HEK293 (cell line): Measurements from ENCODE around the gene FAM120B.

ENCODE experiments used
- CTCF ChIA-PET: fragments of 350-600 bp; formaldehyde crosslinking; extraction: SDS; loops from one replicate; lab custom pipeline; 2021; ENCODE audit warnings: antibody characterized with exemption; lab: Yijun Ruan, JAX
- POLR2A ChIA-PET: fragments of 300-600 bp; formaldehyde crosslinking; extraction: SDS; loops from one replicate; lab custom pipeline; 2020; ENCODE audit warnings: antibody characterized with exemption, inconsistent platforms; lab: Yijun Ruan, JAX
- H3K27ac ChIP-seq: fragments of 200-500 bp; sonication (Bioruptor generic); 2 replicates; pipeline ENCODE4 v1.5.1; 2014; ENCODE audit warnings: low read depth, low read length, control low read depth, inconsistent platforms; ENCODE audit errors: extremely low read depth
- H3K36me3 ChIP-seq, 2 experiments: fragments of 200-500 bp in 1 of 2; sonication (Bioruptor generic) in 1 of 2; 1 replicate in 1 of 2; 2 replicates in 1 of 2; pipeline ENCODE4 v1.5.1; 2014 to 2017; ENCODE audit warnings: inconsistent platforms in 2 of 2, low read length in 2 of 2; ENCODE audit not compliant: control insufficient read depth in 2 of 2, insufficient read depth in 1 of 2
- H3K4me1 ChIP-seq: fragments of 200-500 bp; sonication (Bioruptor generic); 2 replicates; pipeline ENCODE4 v1.5.1; 2014; ENCODE audit warnings: mild to moderate bottlenecking, low read length, inconsistent platforms; ENCODE audit not compliant: control insufficient read depth, insufficient read depth
- H3K4me3 ChIP-seq: 2 replicates; pipeline ENCODE4 v1.5.1; 2011; ENCODE audit warnings: low read depth, mild to moderate bottlenecking, control low read depth, low read length, moderate library complexity
- H3K9me3 ChIP-seq: fragments of 200-500 bp; sonication (Bioruptor generic); 2 replicates; pipeline ENCODE4 v1.5.1; 2014; ENCODE audit warnings: low read depth, low read length, inconsistent platforms; ENCODE audit not compliant: control insufficient read depth, insufficient read depth
- BCL6B ChIP-seq: fragments of 450-650 bp; formaldehyde crosslinking; IDR thresholded peaks from 2 replicates; pipeline ENCODE4 v1.5.1; 2017; ENCODE audit warnings: missing biosample characterization, missing genetic modification characterization
- EGR2 ChIP-seq: fragments of 450-650 bp; formaldehyde crosslinking; IDR thresholded peaks from 2 replicates; pipeline ENCODE4 v1.5.1; 2016; ENCODE audit warnings: low read depth, missing biosample characterization, missing genetic modification characterization
- GLIS2 ChIP-seq: fragments of 450-650 bp; formaldehyde crosslinking; IDR thresholded peaks from 2 replicates; pipeline ENCODE4 v1.5.1; 2016; ENCODE audit warnings: missing biosample characterization, missing genetic modification characterization
- IKZF3 ChIP-seq: fragments of 450-650 bp; IDR thresholded peaks from 2 replicates; pipeline ENCODE4 v1.5.0; 2018; ENCODE audit warnings: missing biosample characterization, mild to moderate bottlenecking, missing genetic modification characterization, moderate library complexity
- KLF1 ChIP-seq: fragments of 450-650 bp; formaldehyde crosslinking; IDR thresholded peaks from 2 replicates; pipeline ENCODE4 v1.5.1; 2016; ENCODE audit warnings: missing biosample characterization, missing genetic modification characterization
- KLF10 ChIP-seq: fragments of 450-650 bp; IDR thresholded peaks from 2 replicates; pipeline ENCODE4 v1.5.1; 2018; ENCODE audit warnings: missing biosample characterization, mild to moderate bottlenecking, missing genetic modification characterization
- KLF9 ChIP-seq: fragments of 450-650 bp; formaldehyde crosslinking; IDR thresholded peaks from 2 replicates; pipeline ENCODE4 v1.5.1; 2016; ENCODE audit warnings: missing biosample characterization, missing genetic modification characterization, low read depth
- SP2 ChIP-seq: fragments of 450-650 bp; formaldehyde crosslinking; IDR thresholded peaks from 2 replicates; pipeline ENCODE4 v1.5.1; 2016; ENCODE audit warnings: missing biosample characterization, missing genetic modification characterization
- ZBTB11 ChIP-seq: fragments of 450-650 bp; formaldehyde crosslinking; conservative IDR thresholded peaks from 2 replicates; pipeline ENCODE4 v1.5.1; 2016; ENCODE audit warnings: low read depth, missing biosample characterization, missing genetic modification characterization
- ZBTB20 ChIP-seq: fragments of 450-650 bp; formaldehyde crosslinking; IDR thresholded peaks from 2 replicates; pipeline ENCODE4 v1.5.1; 2016; ENCODE audit warnings: missing biosample characterization, missing genetic modification characterization
- ZBTB8A ChIP-seq: fragments of 450-650 bp; formaldehyde crosslinking; IDR thresholded peaks from 2 replicates; pipeline ENCODE4 v1.5.1; 2016; ENCODE audit warnings: missing biosample characterization, missing genetic modification characterization
- ZFHX2 ChIP-seq: fragments of 450-650 bp; formaldehyde crosslinking; conservative IDR thresholded peaks from 2 replicates; pipeline ENCODE4 v1.5.1; 2016; ENCODE audit warnings: missing biosample characterization, missing genetic modification characterization
- ZIC2 ChIP-seq: fragments of 450-650 bp; formaldehyde crosslinking; IDR thresholded peaks from 2 replicates; pipeline ENCODE4 v1.5.1; 2016; ENCODE audit warnings: missing biosample characterization, missing genetic modification characterization
- ZNF18 ChIP-seq: fragments of 450-650 bp; formaldehyde crosslinking; IDR thresholded peaks from 2 replicates; pipeline ENCODE4 v1.5.1; 2016; ENCODE audit warnings: missing biosample characterization, missing genetic modification characterization
- ZNF202 ChIP-seq: fragments of 450-650 bp; formaldehyde crosslinking; IDR thresholded peaks from 2 replicates; pipeline ENCODE4 v1.5.1; 2016; ENCODE audit warnings: missing biosample characterization, missing genetic modification characterization, borderline replicate concordance
- ZNF23 ChIP-seq: fragments of 450-650 bp; formaldehyde crosslinking; IDR thresholded peaks from 2 replicates; pipeline ENCODE4 v1.5.1; 2016; ENCODE audit warnings: missing biosample characterization, missing genetic modification characterization, borderline replicate concordance
- ZNF341 ChIP-seq: fragments of 450-650 bp; formaldehyde crosslinking; IDR thresholded peaks from 2 replicates; pipeline ENCODE4; 2016; ENCODE audit warnings: low read depth, missing biosample characterization, missing genetic modification characterization
- ZNF423 ChIP-seq: fragments of 450-650 bp; formaldehyde crosslinking; IDR thresholded peaks from 2 replicates; pipeline ENCODE4 v1.5.1; 2016; ENCODE audit warnings: missing biosample characterization, missing genetic modification characterization
- ZNF560 ChIP-seq: fragments of 450-650 bp; formaldehyde crosslinking; IDR thresholded peaks from 2 replicates; pipeline ENCODE4 v1.5.1; 2017; ENCODE audit warnings: missing biosample characterization, missing genetic modification characterization, borderline replicate concordance
- ZNF561 ChIP-seq: fragments of 450-650 bp; IDR thresholded peaks from 2 replicates; pipeline ENCODE4 v1.5.1; 2018; ENCODE audit warnings: missing biosample characterization, missing genetic modification characterization, borderline replicate concordance
- ZNF596 ChIP-seq: fragments of 450-650 bp; IDR thresholded peaks from 2 replicates; pipeline ENCODE4 v1.5.0; 2018; ENCODE audit warnings: missing biosample characterization, mild to moderate bottlenecking, missing genetic modification characterization, moderate library complexity
- ZNF768 ChIP-seq: fragments of 450-650 bp; formaldehyde crosslinking; IDR thresholded peaks from 2 replicates; pipeline ENCODE4 v1.5.1; 2018; ENCODE audit warnings: missing biosample characterization, mild to moderate bottlenecking, missing genetic modification characterization
- ZSCAN23 ChIP-seq: fragments of 450-650 bp; formaldehyde crosslinking; IDR thresholded peaks from 2 replicates; pipeline ENCODE4 v1.5.1; 2016; ENCODE audit warnings: missing biosample characterization, missing genetic modification characterization
- ZXDB ChIP-seq: fragments of 450-650 bp; formaldehyde crosslinking; IDR thresholded peaks from 2 replicates; pipeline ENCODE4 v1.5.1; 2016; ENCODE audit warnings: missing biosample characterization, missing genetic modification characterization

FAM120B gene

GRCh38 chr6:170288852-170289179 is 17.7 kb upstream of the FAM120B start:
- Histone ChIP-seq H3K9me3 (no peaks in the 10 kb centered on the region), H3K4me1 (no peaks in the 10 kb centered on the region; the same call in 1 of the 2 replicates), H3K4me3 (no peak overlapping the region), H3K36me3 (peaks cover 0 to 51% of the 10 kb centered on the region in 2 experiments; a peak in 2 of 3 replicates), H3K27ac (no peak overlapping the region)
- CTCF ChIA-PET: interaction anchor here (0.6 kb wide), 1 partner anchor 227 kb away, joined by 3 read pairs; no protein-coding TSS in a partner anchor
- TF ChIP-seq ZNF596 (peak; percentile 47; the same call in 1 of the 2 replicates), KLF10 (tag by site-specific recombination) (no peak)
- POLR2A ChIA-PET: interaction anchor here (2.8 kb wide), 1 partner anchor 8 kb away, joined by 20 read pairs; no protein-coding TSS in a partner anchor

GRCh38 chr6:170289180-170289931 is 17.2 kb upstream of the FAM120B start:
- Histone ChIP-seq H3K36me3 (peaks cover 0 to 46% of the 10 kb centered on the region in 2 experiments; a peak in 2 of 3 replicates), H3K27ac (peak overlapping the region; percentile 70; the same call in 1 of the 2 replicates), H3K9me3 (no peaks in the 10 kb centered on the region), H3K4me3 (peak overlapping the region; percentile 57), H3K4me1 (peaks cover 5% of the 10 kb centered on the region)
- CTCF ChIA-PET: interaction anchor here (0.6 kb wide), 1 partner anchor 342 kb away, joined by 3 read pairs; no protein-coding TSS in a partner anchor
- TF ChIP-seq SP2 (tag by site-specific recombination) (0 out of 2 replicates have a peak, but pooled peaks have one; percentile 14), KLF1 (tag by site-specific recombination) (peak; percentile 55), ZNF23 (tag by site-specific recombination) (no peak), KLF9 (tag by site-specific recombination) (peak; percentile 58; the same call in 1 of the 2 replicates), ZBTB8A (no peak), ZNF341 (tag by site-specific recombination) (no peak), ZFHX2 (tag by site-specific recombination) (peak; percentile 20; the same call in 1 of the 2 replicates), EGR2 (tag by site-specific recombination) (peak; percentile 32; the same call in 1 of the 2 replicates)
- POLR2A ChIA-PET: interaction anchor here (0.9 to 2.8 kb wide), 3 partner anchors 9 to 499 kb away, joined by 3 to 20 read pairs (median 11); no protein-coding TSS in a partner anchor

- Histone ChIP-seq H3K4me1 (peaks cover 8% of the 10 kb centered on the region), H3K27ac (peak overlapping the region; percentile 70; the same call in 1 of the 2 replicates), H3K36me3 (peaks cover 0 to 40% of the 10 kb centered on the region in 2 experiments; a peak in 2 of 3 replicates), H3K4me3 (peak overlapping the region; percentile 57), H3K9me3 (no peaks in the 10 kb centered on the region)
- ChIA-PET CTCF (interaction anchor here (0.6 to 3.1 kb wide), 4 partner anchors 165 to 458 kb away, joined by 3 to 13 read pairs (median 4); no protein-coding TSS in a partner anchor), POLR2A (interaction anchor here (0.9 to 2.8 kb wide), 4 partner anchors 10 to 500 kb away, joined by 3 to 20 read pairs (median 9); partner anchors contain the start of gene FAM120B)
- TF ChIP-seq ZNF423 (tag by site-specific recombination): no peak
- no peak for TF ChIP-seq ZNF18 (tag by site-specific recombination)
- no peak for TF ChIP-seq ZNF560 (tag by site-specific recombination)
- 0 out of 2 replicates have a peak, but pooled peaks have one; percentile 29 for TF ChIP-seq ZIC2 (tag by site-specific recombination)
- peak; percentile 62 for TF ChIP-seq ZNF341 (tag by site-specific recombination)
- no peak for TF ChIP-seq ZSCAN23
- TF ChIP-seq ZBTB11: no peak
- TF ChIP-seq ZNF768 (tag by site-specific recombination): no peak
- TF ChIP-seq ZBTB20 (tag by site-specific recombination): no peak
- TF ChIP-seq BCL6B: no peak
- no peak for TF ChIP-seq IKZF3 (tag by site-specific recombination)
- no peak for TF ChIP-seq ZNF596
- 0 out of 2 replicates have a peak, but pooled peaks have one; percentile 8 for TF ChIP-seq ZXDB (tag by site-specific recombination)
- no peak for TF ChIP-seq ZNF561 (tag by site-specific recombination)
- peak; percentile 80 for TF ChIP-seq GLIS2 (tag by site-specific recombination)
- TF ChIP-seq ZNF202 (tag by site-specific recombination): no peak
These were observed 16.6 kb upstream of the FAM120B start for GRCh38 chr6:170289951-170290295.
